Muscle of back (tissue), 11 donors: ENCODE measurements around the gene ZCCHC13. TPM values are rescaled to one million over a fixed set of nuclear protein-coding genes. Genes with fewer than 3 reads are reported as not detected.
A peak's percentile ranks its signal among the peaks of the same experiment; 100 is the strongest.
"Not testable (repeated sequence)": the region's sequence is repeated elsewhere in the genome, so short reads cannot be mapped to it uniquely, and the experiment has no call there.

Experiments
- DNase-seq, 3 donors: peaks; one replicate each; pipeline versions ENCODE4 v3.0.0 to v3.0.0-alpha.2; 2013
- polyA plus RNA-seq, 10 donors: library from polyadenylated mRNA; unstranded; fragments of 120-200 nt; gene quantifications; one replicate each; pipeline ENCODE4 v1.2.1, GENCODE V29; 2013; ENCODE audit not compliant: insufficient read length in 10 of 10

ZCCHC13 gene
- polyA plus RNA-seq, 10 donors = not detected

GRCh38 chrX:74319321-74319720 is 15.3 kb downstream of the ZCCHC13 start:
- not testable (repeated sequence) for DNase-seq

- DNase-seq = no peak
These were observed 17.2 kb downstream of the ZCCHC13 start for GRCh38 chrX:74321191-74321590.

GRCh38 chrX:74324131-74324530 is 20.2 kb downstream of the ZCCHC13 start:
- DNase-seq = no peak

- DNase-seq = no peak
These were observed 21.4 kb downstream of the ZCCHC13 start for GRCh38 chrX:74325130-74326059.

GRCh38 chrX:74338852-74339251 is 34.9 kb downstream of the ZCCHC13 start:
- no peak for DNase-seq

- DNase-seq = no peak
These were observed 36.1 kb downstream of the ZCCHC13 start for GRCh38 chrX:74340051-74340450.

GRCh38 chrX:74342211-74342610 is 38.2 kb downstream of the ZCCHC13 start:
- DNase-seq = not testable (repeated sequence)

GRCh38 chrX:74343343-74344279 is 39.6 kb downstream of the ZCCHC13 start:
- peak; percentile 33 to 86 (median 51) for DNase-seq

- DNase-seq = no peak
These were observed 40.3 kb downstream of the ZCCHC13 start for GRCh38 chrX:74344280-74344622.

GRCh38 chrX:74346088-74346487 is 42.1 kb downstream of the ZCCHC13 start:
- peak in 1 of 3 donors; percentile 2 for DNase-seq

GRCh38 chrX:74349387-74349786 is 45.4 kb downstream of the ZCCHC13 start:
- DNase-seq = peak in 1 of 3 donors; percentile 35

GRCh38 chrX:74351760-74352159 is 47.8 kb downstream of the ZCCHC13 start:
- DNase-seq = no peak

- DNase-seq = no peak
These were observed 50.0 kb downstream of the ZCCHC13 start for GRCh38 chrX:74353984-74354383.

Other genes with a start within 250 kb of the ZCCHC13 start
- gene SLC16A2, start 117.3 kb downstream of the ZCCHC13 start, polyA plus RNA-seq = 10 to 100 TPM; 39.3 to 65.4 (median 48.1) TPM